Stimulated activated naive CD8-positive, alpha-beta T cell treated with anti-CD3 and anti-CD28 coated beads, Interleukin-15, Interleukin-2, amounts not matched to agents 100 U/mL and 50 U/mL, for 24 hours (primary cell): Measurements from ENCODE around the gene NWD2.

Source experiments
- ATAC-seq: fragments of 150-1000 bp; cut with Tn5 transposase; one replicate; pipeline ENCODE4 v1.10.0; 2021
- DNase-seq: peaks from one replicate; pipeline ENCODE4 v3.0.0; 2021

NWD2 gene

GRCh38 chr4:37439809-37440474 lies 195.4 kb downstream of the NWD2 start:
- ATAC-seq, result no peak
- no peak for DNase-seq

GRCh38 chr4:37440501-37440900 lies 196.0 kb downstream of the NWD2 start:
- ATAC-seq, result no peak
- DNase-seq, result no peak

GRCh38 chr4:37441231-37442061 lies 196.9 kb downstream of the NWD2 start:
- ATAC-seq (no peak), DNase-seq (no peak)

GRCh38 chr4:37442062-37442323 lies 197.4 kb downstream of the NWD2 start:
- no peak for DNase-seq
- no peak for ATAC-seq

- DNase-seq (no peak), ATAC-seq (no peak)
These were observed 198.6 kb downstream of the NWD2 start for GRCh38 chr4:37443137-37443536.

GRCh38 chr4:37445023-37445422 lies 200.5 kb downstream of the NWD2 start:
- DNase-seq (no peak), ATAC-seq (no peak)

- ATAC-seq (no peak), DNase-seq (no peak)
These were observed 201.5 kb downstream of the NWD2 start for GRCh38 chr4:37446016-37446415.

GRCh38 chr4:37447886-37448285 lies 203.3 kb downstream of the NWD2 start:
- no peak for ATAC-seq
- DNase-seq, result no peak

GRCh38 chr4:37450309-37450708 lies 205.8 kb downstream of the NWD2 start:
- DNase-seq (no peak), ATAC-seq (no peak)

GRCh38 chr4:37450911-37451310 lies 206.4 kb downstream of the NWD2 start:
- ATAC-seq, result no peak

GRCh38 chr4:37451656-37452055 lies 207.1 kb downstream of the NWD2 start:
- ATAC-seq (no peak), DNase-seq (no peak)

More at GRCh38 chr4:37450911-37451310, 206.4 kb downstream of the NWD2 start:
- DNase-seq, result no peak

GRCh38 chr4:37452952-37453280 lies 208.4 kb downstream of the NWD2 start:
- DNase-seq (peak; percentile 46), ATAC-seq (peak; percentile 64)

GRCh38 chr4:37453281-37453998 lies 208.9 kb downstream of the NWD2 start:
- peak; percentile 89 for ATAC-seq
- peak; percentile 51 for DNase-seq

- ATAC-seq, result no peak
- DNase-seq, result no peak
These were observed 209.7 kb downstream of the NWD2 start for GRCh38 chr4:37453999-37454800.

GRCh38 chr4:37455301-37456131 lies 211.0 kb downstream of the NWD2 start:
- DNase-seq (no peak), ATAC-seq (no peak)

GRCh38 chr4:37461801-37462200 lies 217.3 kb downstream of the NWD2 start:
- ATAC-seq (no peak), DNase-seq (no peak)

- DNase-seq (no peak), ATAC-seq (no peak)
These were observed 218.7 kb downstream of the NWD2 start for GRCh38 chr4:37463033-37463856.

- DNase-seq (no peak), ATAC-seq (no peak)
These were observed 220.0 kb downstream of the NWD2 start for GRCh38 chr4:37464373-37465128.

- no peak for DNase-seq
- ATAC-seq, result no peak
These were observed 220.8 kb downstream of the NWD2 start for GRCh38 chr4:37465296-37465695.

- ATAC-seq, result no peak
- no peak for DNase-seq
These were observed 221.3 kb downstream of the NWD2 start for GRCh38 chr4:37465845-37466244.
